Mucosa of stomach (tissue), 1 donor: Measurements from ENCODE around the gene HOXC6.

Experiments
- H3K27me3 ChIP-seq: one replicate; pipeline ENCODE4 v1.7.0; 2013; ENCODE audit warnings: mild to moderate bottlenecking, low read length; ENCODE audit not compliant: control insufficient read depth, insufficient read depth
- H3K36me3 ChIP-seq: one replicate; pipeline ENCODE4 v1.7.0; 2013; ENCODE audit warnings: low read length; ENCODE audit not compliant: control insufficient read depth, insufficient read depth
- H3K4me1 ChIP-seq: one replicate; pipeline ENCODE4 v1.7.0; 2013; ENCODE audit warnings: mild to moderate bottlenecking, low read length; ENCODE audit not compliant: control insufficient read depth, insufficient read depth
- H3K4me3 ChIP-seq: one replicate; pipeline ENCODE4 v1.7.0; 2013; ENCODE audit warnings: low read length
- H3K9ac ChIP-seq: one replicate; pipeline ENCODE4 v1.7.0; 2013; ENCODE audit warnings: mild to moderate bottlenecking, low read length, moderate library complexity
- H3K9me3 ChIP-seq: one replicate; pipeline ENCODE4 v1.7.0; 2013; ENCODE audit warnings: mild to moderate bottlenecking, low read length, moderate library complexity; ENCODE audit not compliant: control insufficient read depth
- donor health status: Pancreatic carcinoma.

HOXC6 gene

DNA sequence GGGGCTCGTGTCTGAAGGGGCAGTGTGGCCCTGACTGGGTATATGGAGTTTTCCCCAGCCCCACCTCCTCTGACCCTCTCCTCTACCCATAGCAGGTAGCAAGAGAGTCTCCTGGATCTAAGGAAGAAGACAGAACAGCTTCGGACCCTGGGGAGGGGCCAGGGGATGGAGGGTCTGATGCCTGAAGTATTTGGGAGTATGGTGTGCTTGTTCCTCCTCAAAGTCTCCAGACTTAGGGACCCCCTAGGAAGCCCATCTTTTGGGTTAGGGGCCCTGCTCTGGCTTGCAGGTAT is 20.0 kb upstream of the HOXC6 start:
- H3K4me1 ChIP-seq: peaks cover 10% of the 10 kb centered on the region
- H3K27me3 ChIP-seq: peaks cover 95% of the 10 kb centered on the region
- no peak overlapping the region for H3K9ac ChIP-seq
- peaks cover 5% of the 10 kb centered on the region for H3K9me3 ChIP-seq
- H3K4me3 ChIP-seq: no peak overlapping the region
- no peaks in the 10 kb centered on the region for H3K36me3 ChIP-seq

DNA sequence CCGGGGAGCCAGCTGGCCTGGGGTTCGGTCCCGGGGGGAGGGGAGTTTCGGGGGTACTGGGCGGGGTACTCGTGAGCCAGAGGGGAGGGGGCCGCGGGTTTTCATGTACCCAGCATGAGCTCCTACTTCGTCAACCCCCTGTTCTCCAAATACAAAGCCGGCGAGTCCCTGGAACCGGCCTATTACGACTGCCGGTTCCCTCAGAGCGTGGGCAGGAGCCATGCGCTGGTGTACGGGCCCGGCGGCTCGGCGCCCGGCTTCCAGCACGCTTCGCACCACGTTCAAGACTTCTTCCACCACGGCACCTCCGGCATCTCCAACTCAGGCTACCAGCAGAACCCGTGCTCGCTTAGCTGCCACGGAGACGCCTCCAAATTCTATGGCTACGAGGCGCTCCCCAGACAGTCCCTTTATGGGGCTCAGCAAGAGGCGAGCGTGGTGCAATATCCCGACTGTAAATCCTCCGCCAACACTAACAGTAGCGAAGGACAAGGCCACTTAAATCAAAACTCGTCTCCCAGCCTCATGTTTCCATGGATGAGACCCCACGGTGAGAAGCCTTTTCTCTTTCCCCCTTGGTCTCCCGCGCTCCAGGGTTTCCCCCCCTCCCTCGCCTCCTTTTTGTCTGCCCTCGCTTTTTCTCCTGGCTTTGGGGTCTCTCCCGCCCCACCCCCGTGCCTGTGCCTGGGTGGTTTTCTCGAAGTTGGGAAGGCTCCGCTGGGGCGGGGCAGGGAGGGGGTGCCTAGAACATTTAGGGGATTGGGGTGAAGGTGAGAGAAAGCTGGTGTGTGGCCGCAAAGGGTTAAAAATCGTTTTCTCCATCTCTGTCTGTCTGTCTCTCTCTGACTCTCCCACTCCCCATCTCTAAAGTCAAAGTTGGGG is 18.8 kb upstream of the HOXC6 start:
- Histone ChIP-seq H3K4me3 (no peak overlapping the region), H3K9ac (no peak overlapping the region), H3K9me3 (peaks cover 5% of the 10 kb centered on the region), H3K4me1 (peaks cover 10% of the 10 kb centered on the region), H3K36me3 (no peaks in the 10 kb centered on the region), H3K27me3 (peaks cover 96% of the 10 kb centered on the region)

DNA sequence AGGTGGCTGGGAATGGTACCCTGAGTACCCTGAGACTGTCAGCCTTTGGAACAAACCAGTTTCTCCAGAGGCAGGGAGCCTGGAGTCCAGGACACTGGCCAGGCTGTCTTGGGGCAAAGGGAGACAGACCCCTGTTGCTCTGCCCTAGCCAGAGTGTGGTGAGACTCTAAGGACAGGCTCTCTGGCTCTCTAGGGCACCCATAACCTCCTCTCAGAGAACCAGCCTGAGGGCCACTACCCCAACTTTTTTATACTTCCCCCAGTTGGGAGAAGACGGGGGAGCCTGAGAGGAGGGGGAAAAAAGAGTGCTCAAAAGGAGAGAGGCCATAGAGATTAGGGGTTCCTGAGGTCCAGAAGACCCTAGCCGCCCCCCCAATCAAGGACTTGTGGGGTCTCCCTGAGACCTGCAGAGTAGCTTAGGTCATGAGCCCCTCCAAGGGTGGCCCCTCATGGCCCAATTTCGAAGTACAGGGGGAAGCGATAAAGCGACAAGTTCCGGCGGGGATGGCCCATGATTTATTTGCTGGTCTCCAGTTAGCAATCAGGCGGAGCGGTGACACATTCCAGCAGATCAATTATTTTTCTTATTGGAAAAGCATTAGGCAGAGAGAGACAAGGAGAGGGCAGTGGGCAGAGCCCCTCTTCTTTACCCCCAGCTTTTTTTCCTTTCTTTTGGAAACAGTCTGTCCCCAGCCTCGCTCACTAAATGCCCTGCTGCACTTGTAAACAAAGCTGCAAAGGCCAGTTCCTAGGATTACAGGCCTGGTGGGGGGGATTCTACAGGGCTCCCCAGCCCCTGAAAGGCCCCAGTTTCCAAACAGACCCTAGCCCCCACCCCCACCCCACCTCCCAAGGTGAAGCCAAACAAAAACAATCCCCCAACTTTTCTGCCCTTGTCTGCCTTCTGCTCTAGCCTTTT is 17.9 kb upstream of the HOXC6 start:
- peaks cover 5% of the 10 kb centered on the region for H3K9me3 ChIP-seq
- H3K4me1 ChIP-seq: peaks cover 15% of the 10 kb centered on the region
- no peak overlapping the region for H3K4me3 ChIP-seq
- H3K9ac ChIP-seq: no peak overlapping the region
- peaks cover 96% of the 10 kb centered on the region for H3K27me3 ChIP-seq
- no peaks in the 10 kb centered on the region for H3K36me3 ChIP-seq

DNA sequence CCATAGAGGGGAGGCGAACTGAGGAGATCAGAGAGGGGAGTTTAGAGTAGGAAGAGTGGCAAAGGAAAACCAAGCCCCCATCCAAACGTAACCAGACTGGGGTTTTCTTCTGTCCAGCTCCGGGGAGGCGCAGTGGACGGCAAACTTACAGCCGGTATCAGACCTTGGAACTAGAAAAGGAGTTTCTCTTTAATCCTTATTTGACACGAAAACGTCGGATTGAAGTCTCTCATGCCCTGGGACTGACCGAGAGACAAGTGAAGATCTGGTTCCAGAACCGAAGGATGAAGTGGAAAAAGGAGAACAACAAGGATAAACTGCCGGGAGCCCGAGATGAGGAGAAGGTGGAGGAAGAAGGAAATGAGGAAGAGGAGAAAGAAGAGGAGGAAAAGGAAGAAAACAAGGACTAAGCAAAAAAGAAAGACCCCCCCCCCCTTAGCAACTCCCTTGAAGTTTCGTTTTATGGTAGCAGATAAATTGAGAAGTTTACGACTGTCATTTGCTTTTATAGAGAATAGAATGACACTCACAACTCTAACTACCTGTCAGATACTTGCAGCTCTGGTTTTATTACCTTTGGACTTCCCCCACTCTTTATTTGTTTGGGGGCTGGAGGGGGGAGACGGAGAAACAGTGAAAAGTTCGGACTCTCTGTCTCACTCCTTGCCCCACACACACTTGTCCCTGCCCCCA is 17.1 kb upstream of the HOXC6 start:
- peaks cover 5% of the 10 kb centered on the region for H3K9me3 ChIP-seq
- no peak overlapping the region for H3K4me3 ChIP-seq
- peaks cover 96% of the 10 kb centered on the region for H3K27me3 ChIP-seq
- H3K36me3 ChIP-seq: no peaks in the 10 kb centered on the region
- no peak overlapping the region for H3K9ac ChIP-seq
- H3K4me1 ChIP-seq: peaks cover 14% of the 10 kb centered on the region

DNA sequence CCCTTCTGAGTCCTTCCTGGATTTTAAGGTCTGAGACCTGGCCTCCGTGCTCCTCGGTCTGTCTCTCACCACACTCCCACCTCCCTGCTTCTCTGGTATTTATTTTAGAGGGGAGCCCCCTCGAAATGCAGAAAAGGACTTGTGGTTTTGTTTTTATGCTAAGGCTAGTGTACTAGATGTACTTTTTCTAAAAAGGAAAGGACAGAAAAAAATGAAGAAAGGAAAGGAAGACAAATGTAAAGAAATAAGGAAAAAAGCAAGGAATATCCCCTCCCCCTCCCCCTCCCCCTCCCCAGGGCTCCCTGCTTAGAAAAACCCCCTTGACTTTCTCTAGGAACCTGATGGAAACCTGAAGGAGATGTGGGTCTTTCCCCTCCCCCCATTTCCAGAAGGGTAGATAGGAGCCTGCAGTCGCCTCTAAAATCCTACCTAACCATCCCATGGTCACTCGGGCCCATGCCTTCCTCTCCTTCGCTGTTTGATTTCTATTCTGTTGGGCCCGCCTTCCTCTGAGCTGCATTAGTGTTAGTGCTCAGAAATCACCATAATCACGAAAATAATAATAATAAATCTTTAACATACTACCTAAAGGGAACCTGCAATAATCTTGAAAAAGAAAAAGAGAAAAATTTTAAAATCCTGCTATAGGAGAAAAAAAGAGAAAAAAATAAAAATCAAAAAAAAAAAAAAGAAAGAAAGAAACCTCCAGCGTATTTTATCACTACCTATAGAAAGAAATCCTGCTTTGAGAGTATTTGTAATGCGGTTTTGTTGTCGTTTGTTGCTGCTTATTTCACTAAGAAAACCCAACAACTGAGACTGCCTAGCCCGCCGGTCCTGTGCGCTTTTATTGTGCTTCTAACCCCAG is 16.3 kb upstream of the HOXC6 start:
- no peak overlapping the region for H3K4me3 ChIP-seq
- H3K27me3 ChIP-seq: peaks cover 96% of the 10 kb centered on the region
- peaks cover 5% of the 10 kb centered on the region for H3K9me3 ChIP-seq
- peaks cover 8% of the 10 kb centered on the region for H3K4me1 ChIP-seq
- H3K9ac ChIP-seq: no peak overlapping the region
- no peaks in the 10 kb centered on the region for H3K36me3 ChIP-seq

DNA sequence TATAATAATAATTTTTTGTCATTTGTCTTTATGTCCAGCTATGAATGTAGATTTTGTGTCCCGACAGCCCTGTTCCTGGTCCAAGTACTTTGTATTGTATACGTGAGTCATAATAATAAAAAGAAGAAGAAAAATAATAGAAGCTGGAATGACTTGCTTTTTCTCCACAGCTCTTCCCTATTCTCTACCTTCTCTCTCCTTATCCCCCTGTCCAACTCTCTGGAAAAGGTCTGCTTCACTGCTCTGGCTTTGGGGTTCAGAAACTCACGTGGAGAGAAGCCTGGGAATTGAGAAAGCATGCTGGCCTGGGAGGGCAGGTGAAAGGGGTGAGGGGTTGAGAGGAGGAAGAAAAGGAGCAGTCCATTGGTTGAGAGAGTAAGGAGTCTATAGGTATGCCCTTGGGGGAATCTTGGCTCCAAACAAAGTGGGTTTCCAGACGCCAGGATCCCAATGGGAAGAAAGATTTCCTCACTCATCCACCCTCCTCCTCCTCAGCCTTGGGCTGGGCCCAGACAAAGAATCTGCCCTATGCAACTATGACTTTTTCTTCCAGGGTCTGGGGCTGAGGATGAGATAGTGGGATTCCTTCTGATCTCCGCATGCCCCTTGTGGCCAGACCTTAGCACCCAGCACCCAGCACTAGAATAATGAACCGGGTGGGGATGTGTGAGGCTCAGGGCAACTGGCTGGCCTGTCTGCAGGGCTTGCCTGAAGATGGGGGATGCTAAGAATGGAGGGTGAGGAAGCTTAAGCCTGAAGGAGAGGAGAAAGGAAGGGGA is 15.4 kb upstream of the HOXC6 start:
- Histone ChIP-seq H3K4me1 (peaks cover 14% of the 10 kb centered on the region), H3K36me3 (no peaks in the 10 kb centered on the region)

DNA sequence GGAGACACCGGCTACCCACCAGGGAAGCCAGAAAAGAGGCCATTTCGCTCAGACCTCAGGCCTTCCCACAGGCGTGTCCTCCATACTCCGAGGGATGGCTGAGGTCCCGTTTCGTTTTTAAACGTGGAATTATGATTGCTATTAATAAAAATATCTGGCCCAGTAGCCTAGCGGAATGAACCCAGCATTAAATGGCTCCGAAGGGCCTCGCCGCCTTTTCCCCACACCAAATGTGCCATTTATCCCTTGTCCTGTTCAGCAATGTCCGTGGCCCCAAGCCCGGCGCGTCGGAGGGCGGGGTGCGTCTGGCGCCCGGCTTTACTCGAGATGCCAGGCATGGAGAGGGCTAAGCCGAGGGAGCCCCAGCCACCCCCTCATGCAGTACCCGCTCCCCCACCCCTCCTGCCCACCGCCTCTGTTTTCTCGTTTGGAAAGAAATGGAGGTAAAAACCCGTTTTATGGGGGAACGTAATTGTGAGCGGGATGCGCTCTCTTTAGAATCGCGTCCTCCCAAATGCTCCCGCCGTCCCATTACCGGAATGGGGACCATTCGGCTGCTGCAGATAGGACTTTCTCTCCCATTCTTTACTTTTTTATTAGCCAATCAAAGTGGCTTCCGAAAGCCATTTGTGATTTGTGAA is 13.7 kb upstream of the HOXC6 start:
- Histone ChIP-seq H3K9me3 (peaks cover 5% of the 10 kb centered on the region), H3K4me1 (peaks cover 28% of the 10 kb centered on the region), H3K27me3 (peaks cover 97% of the 10 kb centered on the region), H3K4me3 (no peak overlapping the region), H3K9ac (no peak overlapping the region), H3K36me3 (no peaks in the 10 kb centered on the region)

More for the DNA sequence above, 15.4 kb upstream of the HOXC6 start:
- H3K9ac ChIP-seq: no peak overlapping the region
- peaks cover 5% of the 10 kb centered on the region for H3K9me3 ChIP-seq
- H3K27me3 ChIP-seq: peaks cover 96% of the 10 kb centered on the region
- H3K4me3 ChIP-seq: no peak overlapping the region

DNA sequence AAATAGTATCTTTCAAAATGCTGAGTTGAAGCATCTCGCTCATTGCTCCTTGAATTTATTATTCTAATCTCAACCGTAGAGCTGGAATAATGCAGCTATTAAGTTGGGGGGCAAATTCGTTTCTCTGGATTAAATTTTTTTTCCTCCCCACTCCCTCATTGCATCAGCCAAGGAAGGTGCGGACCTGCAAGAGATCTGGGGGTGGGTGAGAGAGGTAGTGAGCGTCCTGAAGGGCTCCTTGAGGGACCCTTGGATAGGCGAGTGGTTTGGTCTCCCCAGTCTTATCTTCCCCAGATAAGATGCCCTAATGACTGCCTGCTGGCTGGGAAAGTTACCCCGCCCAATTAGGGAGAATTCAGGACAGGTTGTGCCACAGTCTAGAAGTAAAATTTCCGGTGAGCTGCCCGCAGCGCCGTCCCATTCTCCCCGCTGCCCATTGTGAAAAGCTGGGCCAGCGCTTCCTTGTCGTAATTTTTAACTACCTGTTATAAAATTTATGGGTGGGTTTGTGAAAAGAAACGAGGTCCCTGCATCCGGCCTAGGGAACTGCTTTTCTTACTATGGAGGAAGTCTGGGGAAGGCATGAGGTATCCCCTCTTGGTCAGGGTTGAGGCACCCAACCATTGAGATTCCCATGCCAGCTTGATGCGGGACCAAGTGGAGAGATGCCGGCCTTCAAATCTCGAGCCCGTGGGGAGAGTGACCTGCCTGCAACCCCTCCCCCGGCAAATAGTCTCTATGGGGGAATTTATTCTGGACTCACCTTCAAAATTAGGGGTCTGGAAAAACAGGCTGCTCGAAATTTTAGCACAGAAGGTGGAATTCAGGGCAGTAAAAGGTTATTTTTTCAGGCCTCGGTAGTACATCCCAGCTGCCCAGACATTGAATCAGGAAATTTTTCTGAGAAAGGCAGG is 13.0 kb upstream of the HOXC6 start:
- Histone ChIP-seq H3K27me3 (peaks cover 97% of the 10 kb centered on the region), H3K4me1 (peaks cover 31% of the 10 kb centered on the region)

DNA sequence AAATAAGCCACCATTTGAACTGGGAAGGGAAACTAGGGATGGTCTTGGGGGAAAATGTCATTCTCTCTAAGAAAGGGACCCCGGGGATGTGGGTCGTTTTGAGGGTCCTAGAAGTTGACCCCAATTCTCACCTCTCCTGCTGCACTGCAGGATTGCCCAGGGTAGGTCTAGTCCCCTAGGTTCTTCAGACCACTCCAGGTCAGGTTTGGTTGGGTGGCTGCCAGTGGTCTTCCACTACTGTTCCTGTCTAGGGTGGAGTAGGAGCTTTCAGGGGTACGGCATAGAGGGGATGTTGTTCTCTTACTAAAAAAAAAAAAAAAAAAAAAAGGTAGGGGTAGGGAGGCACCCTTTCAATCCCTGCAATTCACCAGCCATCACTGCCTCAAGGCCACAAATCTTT is 12.2 kb upstream of the HOXC6 start:
- peaks cover 31% of the 10 kb centered on the region for H3K4me1 ChIP-seq
- no peaks in the 10 kb centered on the region for H3K9me3 ChIP-seq
- no peak overlapping the region for H3K9ac ChIP-seq
- no peaks in the 10 kb centered on the region for H3K36me3 ChIP-seq
- no peak overlapping the region for H3K4me3 ChIP-seq
- H3K27me3 ChIP-seq: peaks cover 97% of the 10 kb centered on the region

More for the DNA sequence above, 13.0 kb upstream of the HOXC6 start:
- no peak overlapping the region for H3K4me3 ChIP-seq
- no peaks in the 10 kb centered on the region for H3K36me3 ChIP-seq
- peaks cover 5% of the 10 kb centered on the region for H3K9me3 ChIP-seq
- no peak overlapping the region for H3K9ac ChIP-seq

DNA sequence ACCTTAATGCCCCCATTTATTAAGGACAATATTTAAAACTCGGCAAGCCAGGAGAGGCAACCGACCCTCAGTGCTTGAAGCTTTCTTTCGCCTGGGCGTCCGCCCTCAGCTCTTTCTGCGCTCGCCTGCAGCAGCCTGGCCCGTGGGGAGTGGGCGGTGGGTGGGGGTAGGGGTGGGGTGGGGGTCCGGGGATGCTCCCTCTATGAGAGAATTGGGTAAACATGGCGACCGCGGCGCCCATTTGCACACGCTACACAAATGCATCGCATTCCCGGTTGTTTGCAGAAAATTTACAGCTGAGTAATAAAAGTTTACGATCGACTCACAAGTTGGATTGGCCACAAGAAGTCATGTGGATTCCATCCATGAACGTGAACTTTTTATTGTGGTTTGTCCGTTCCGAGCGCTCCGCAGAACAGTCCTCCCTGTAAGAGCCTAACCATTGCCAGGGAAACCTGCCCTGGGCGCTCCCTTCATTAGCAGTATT is 11.7 kb upstream of the HOXC6 start:
- Histone ChIP-seq H3K9ac (no peak overlapping the region), H3K4me1 (peaks cover 31% of the 10 kb centered on the region), H3K9me3 (no peaks in the 10 kb centered on the region), H3K4me3 (no peak overlapping the region), H3K36me3 (no peaks in the 10 kb centered on the region), H3K27me3 (peaks cover 97% of the 10 kb centered on the region)
